Panc1 (cell line): Measurements from ENCODE around the gene UNC5B. TPM values are rescaled to one million over a fixed set of nuclear protein-coding genes. Genes with fewer than 3 reads are reported as not detected.

Experiments used
- ATAC-seq: fragments of 200-7000 bp; cut with Tn5 transposase; 2 replicates; pipeline ENCODE4 v1.9.1; 2020; ENCODE audit warnings: mild to moderate bottlenecking, moderate library complexity
- BruUV-seq: library from RNA; stranded (reverse); fragments of 400-500 nt; replicated peaks from 2 replicates; lab custom pipeline; 2021; lab: Mats Ljungman, UMichigan
- CTCF ChIA-PET: fragments of 300-600 bp; sonication (Branson Sonifier 250); formaldehyde crosslinking; loops from one replicate; lab custom pipeline; 2022; ENCODE audit warnings: antibody characterized with exemption; lab: Charles Lee
- POLR2A ChIA-PET: fragments of 300-600 bp; sonication (Branson Sonifier 250); formaldehyde crosslinking; loops from one replicate; lab custom pipeline; 2022; ENCODE audit warnings: antibody characterized with exemption; lab: Charles Lee
- DNase-seq: peaks from one replicate; pipeline ENCODE4 v3.0.0-alpha.2; 2010; ENCODE audit warnings: low read depth, low spot score
- H3K27ac ChIP-seq: 2 replicates; pipeline ENCODE4 v1.5.1; 2011; ENCODE audit warnings: mild to moderate bottlenecking, low read length, inconsistent platforms
- H3K27me3 ChIP-seq: fragments of 200-500 bp; sonication (Bioruptor generic); 2 replicates; pipeline ENCODE4 v1.6.0; 2014; ENCODE audit warnings: low read length, inconsistent platforms; ENCODE audit not compliant: control insufficient read depth, insufficient read depth
- H3K36me3 ChIP-seq: fragments of 200-500 bp; sonication (Bioruptor generic); 2 replicates; pipeline ENCODE4 v1.5.1; 2014; ENCODE audit warnings: inconsistent platforms, mild to moderate bottlenecking, low read length, moderate library complexity; ENCODE audit not compliant: control insufficient read depth, insufficient read depth
- H3K4me1 ChIP-seq: 2 replicates; pipeline ENCODE4 v1.5.1; 2011; ENCODE audit warnings: inconsistent platforms, mild to moderate bottlenecking, low read length, moderate library complexity; ENCODE audit not compliant: control insufficient read depth, insufficient read depth
- H3K4me3 ChIP-seq, 2 experiments: 2 replicates each; pipeline ENCODE4 v1.5.1; 2011 to 2012; ENCODE audit warnings: low read depth in 2 of 2, low read length in 2 of 2, mild to moderate bottlenecking in 2 of 2, inconsistent platforms in 1 of 2, moderate library complexity in 1 of 2
- H3K9me3 ChIP-seq: fragments of 200-500 bp; sonication (Bioruptor generic); 2 replicates; pipeline ENCODE4 v1.5.1; 2014; ENCODE audit warnings: low read depth, mild to moderate bottlenecking, inconsistent platforms, low read length, moderate library complexity; ENCODE audit not compliant: control insufficient read depth, insufficient read depth
- POLR2AphosphoS5 ChIP-seq: IDR thresholded peaks from 2 replicates; pipeline ENCODE4 v1.6.1; 2012; ENCODE audit warnings: mild to moderate bottlenecking, low read depth, low read length, moderate library complexity
- SIN3A ChIP-seq: IDR thresholded peaks from 2 replicates; pipeline ENCODE4 v1.6.1; 2012; ENCODE audit warnings: low read depth, mild to moderate bottlenecking, low read length, moderate library complexity, borderline replicate concordance; ENCODE audit not compliant: insufficient read depth
- TCF7L2 ChIP-seq: IDR thresholded peaks from 2 replicates; pipeline ENCODE4 v1.6.1; 2011; ENCODE audit warnings: mild to moderate bottlenecking, low read depth, low read length, inconsistent platforms
- in situ Hi-C: cut with HindIII; loops from 2 replicates; pipeline ENCODE4 v1.10.0; 2016; ENCODE audit warnings: low sequenced_read_pairs, low pct_unique_long_range_greater_than_20kb
- intact Hi-C: fragments of 100-400 bp; cut with micrococcal nuclease; formaldehyde crosslinking; loops from one replicate; pipeline ENCODE4 v1.10.0; 2022; ENCODE audit not compliant: unreplicated experiment
- total RNA-seq: library from RNA; stranded (reverse); gene quantifications from one replicate; pipeline ENCODE4 v1.2.1, GENCODE V29; 2021; ENCODE audit not compliant: unreplicated experiment
- TF ChIP-seq, protein P1 (sequence below), 2 experiments: IDR thresholded peaks; 2 replicates each; pipeline ENCODE4 v1.6.1; 2011 to 2012; ENCODE audit warnings: low read depth in 2 of 2, control low read depth in 1 of 2, low read length in 1 of 2, mild to moderate bottlenecking in 1 of 2, moderate library complexity in 1 of 2; ENCODE audit not compliant: insufficient read depth in 1 of 2
- TF ChIP-seq, protein P2 (sequence below): fragments of 450-650 bp; IDR thresholded peaks from 2 replicates; pipeline ENCODE4 v1.5.1; 2017; ENCODE audit warnings: mild to moderate bottlenecking

The UNC5B gene
- total RNA-seq, 1 experiment from 2014 or later, result 1.1 TPM

DNA sequence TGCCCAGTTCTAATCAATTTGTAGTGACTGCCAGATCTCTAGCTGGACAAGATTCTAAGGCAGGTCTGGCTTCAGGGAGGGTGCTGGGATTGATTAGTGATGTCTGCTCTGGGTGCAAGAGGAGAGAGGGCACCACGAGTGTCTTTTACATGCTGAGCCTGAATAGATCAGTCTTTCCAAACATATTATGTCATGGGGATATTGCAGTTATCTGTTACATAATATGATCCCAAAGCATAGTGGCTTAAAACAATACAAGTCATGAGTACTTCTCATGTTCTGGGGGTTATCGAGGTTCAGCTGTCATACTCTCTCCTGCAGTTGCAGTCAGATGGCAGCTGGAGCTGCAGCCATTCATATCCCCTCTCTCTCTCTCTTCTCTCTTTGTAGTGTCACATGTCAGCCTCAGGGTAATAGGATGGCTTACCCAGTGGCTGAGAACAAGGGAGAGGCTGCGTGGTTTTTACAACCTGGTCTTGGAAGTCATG lies 132.7 kb downstream of the UNC5B start:
- ChIA-PET POLR2A (no interaction called here), CTCF (no interaction called here)
- H3K36me3 ChIP-seq, result no peaks in the 10 kb centered on the region
- peaks cover 9% of the 10 kb centered on the region for H3K4me1 ChIP-seq
- no TSS peak for BruUV-seq
- TF ChIP-seq, protein P1, sequence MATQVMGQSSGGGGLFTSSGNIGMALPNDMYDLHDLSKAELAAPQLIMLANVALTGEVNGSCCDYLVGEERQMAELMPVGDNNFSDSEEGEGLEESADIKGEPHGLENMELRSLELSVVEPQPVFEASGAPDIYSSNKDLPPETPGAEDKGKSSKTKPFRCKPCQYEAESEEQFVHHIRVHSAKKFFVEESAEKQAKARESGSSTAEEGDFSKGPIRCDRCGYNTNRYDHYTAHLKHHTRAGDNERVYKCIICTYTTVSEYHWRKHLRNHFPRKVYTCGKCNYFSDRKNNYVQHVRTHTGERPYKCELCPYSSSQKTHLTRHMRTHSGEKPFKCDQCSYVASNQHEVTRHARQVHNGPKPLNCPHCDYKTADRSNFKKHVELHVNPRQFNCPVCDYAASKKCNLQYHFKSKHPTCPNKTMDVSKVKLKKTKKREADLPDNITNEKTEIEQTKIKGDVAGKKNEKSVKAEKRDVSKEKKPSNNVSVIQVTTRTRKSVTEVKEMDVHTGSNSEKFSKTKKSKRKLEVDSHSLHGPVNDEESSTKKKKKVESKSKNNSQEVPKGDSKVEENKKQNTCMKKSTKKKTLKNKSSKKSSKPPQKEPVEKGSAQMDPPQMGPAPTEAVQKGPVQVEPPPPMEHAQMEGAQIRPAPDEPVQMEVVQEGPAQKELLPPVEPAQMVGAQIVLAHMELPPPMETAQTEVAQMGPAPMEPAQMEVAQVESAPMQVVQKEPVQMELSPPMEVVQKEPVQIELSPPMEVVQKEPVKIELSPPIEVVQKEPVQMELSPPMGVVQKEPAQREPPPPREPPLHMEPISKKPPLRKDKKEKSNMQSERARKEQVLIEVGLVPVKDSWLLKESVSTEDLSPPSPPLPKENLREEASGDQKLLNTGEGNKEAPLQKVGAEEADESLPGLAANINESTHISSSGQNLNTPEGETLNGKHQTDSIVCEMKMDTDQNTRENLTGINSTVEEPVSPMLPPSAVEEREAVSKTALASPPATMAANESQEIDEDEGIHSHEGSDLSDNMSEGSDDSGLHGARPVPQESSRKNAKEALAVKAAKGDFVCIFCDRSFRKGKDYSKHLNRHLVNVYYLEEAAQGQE (IDR thresholded peaks at IDR 0.05; ENCODE audit: insufficient read depth in 1 of 2, low read depth in 2 of 2, low read length in 1 of 2), result no peak
- TF ChIP-seq TCF7L2 (no peak), POLR2AphosphoS5 (no peak), SIN3A (no peak)
- TF ChIP-seq, protein P2, sequence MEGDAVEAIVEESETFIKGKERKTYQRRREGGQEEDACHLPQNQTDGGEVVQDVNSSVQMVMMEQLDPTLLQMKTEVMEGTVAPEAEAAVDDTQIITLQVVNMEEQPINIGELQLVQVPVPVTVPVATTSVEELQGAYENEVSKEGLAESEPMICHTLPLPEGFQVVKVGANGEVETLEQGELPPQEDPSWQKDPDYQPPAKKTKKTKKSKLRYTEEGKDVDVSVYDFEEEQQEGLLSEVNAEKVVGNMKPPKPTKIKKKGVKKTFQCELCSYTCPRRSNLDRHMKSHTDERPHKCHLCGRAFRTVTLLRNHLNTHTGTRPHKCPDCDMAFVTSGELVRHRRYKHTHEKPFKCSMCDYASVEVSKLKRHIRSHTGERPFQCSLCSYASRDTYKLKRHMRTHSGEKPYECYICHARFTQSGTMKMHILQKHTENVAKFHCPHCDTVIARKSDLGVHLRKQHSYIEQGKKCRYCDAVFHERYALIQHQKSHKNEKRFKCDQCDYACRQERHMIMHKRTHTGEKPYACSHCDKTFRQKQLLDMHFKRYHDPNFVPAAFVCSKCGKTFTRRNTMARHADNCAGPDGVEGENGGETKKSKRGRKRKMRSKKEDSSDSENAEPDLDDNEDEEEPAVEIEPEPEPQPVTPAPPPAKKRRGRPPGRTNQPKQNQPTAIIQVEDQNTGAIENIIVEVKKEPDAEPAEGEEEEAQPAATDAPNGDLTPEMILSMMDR, result no peak
- H3K27ac ChIP-seq, result no peak overlapping the region
- no peak for DNase-seq
- intact Hi-C loops (no loop called here), in situ Hi-C loops (no loop called here)
- no peak overlapping the region for H3K4me3 ChIP-seq
- ATAC-seq, result no peak
- H3K27me3 ChIP-seq, result no peaks in the 10 kb centered on the region
- H3K9me3 ChIP-seq, result no peaks in the 10 kb centered on the region

DNA sequence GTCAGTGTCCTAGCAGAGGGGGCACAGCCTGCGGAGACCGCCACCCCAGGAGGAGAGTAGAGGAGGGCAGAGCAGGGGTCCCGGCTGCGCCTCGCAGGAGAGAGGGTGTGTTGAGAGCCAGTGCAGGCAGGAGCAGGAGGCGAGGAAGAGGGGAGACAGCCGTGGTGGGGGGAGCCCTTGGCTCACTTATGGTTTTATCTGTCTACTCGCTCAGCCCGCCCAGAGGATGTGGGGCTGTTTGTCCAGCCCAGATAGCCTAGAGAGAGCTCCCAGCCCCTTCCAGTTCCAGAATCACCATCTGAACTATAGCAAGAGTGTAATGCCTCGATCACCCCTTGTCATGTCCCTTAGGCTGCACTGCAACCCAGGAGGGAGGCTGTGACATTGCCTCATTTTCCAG lies 133.3 kb downstream of the UNC5B start:
- no TSS peak for BruUV-seq
- DNase-seq, result no peak
- in situ Hi-C loops, result no loop called here
- Histone ChIP-seq H3K36me3 (no peaks in the 10 kb centered on the region), H3K27ac (no peak overlapping the region), H3K4me1 (peaks cover 3% of the 10 kb centered on the region; the same call in 1 of the 2 replicates), H3K27me3 (no peaks in the 10 kb centered on the region), H3K9me3 (no peaks in the 10 kb centered on the region), H3K4me3 (no peak overlapping the region)
- ATAC-seq, result no peak
- ChIA-PET POLR2A (no interaction called here), CTCF (no interaction called here)
- TF ChIP-seq SIN3A, result no peak
- TF ChIP-seq POLR2AphosphoS5, result no peak
- TF ChIP-seq TCF7L2, result no peak
- TF ChIP-seq, protein P1 (IDR thresholded peaks at IDR 0.05; ENCODE audit: insufficient read depth in 1 of 2, low read depth in 2 of 2, low read length in 1 of 2), result no peak
- TF ChIP-seq, protein P2, result no peak
- intact Hi-C loops, result no loop called here
